H1 (cell line): ENCODE results near the gene LMX1B. TPM values are rescaled to one million over a fixed set of nuclear protein-coding genes. Genes with fewer than 3 reads are reported as not detected.

Source experiments
- SUZ12 ChIP-seq: fragments of 200-600 bp; sonication (generic); IDR thresholded peaks from 2 replicates; pipeline ENCODE4 v1.6.1; 2012; ENCODE audit warnings: mild to moderate bottlenecking, inconsistent platforms, low read length, moderate library complexity, mixed read lengths
- TCF12 ChIP-seq: IDR thresholded peaks from 2 replicates; pipeline ENCODE4 v1.6.1; 2011; ENCODE audit warnings: low read depth, mild to moderate bottlenecking, low read length
- polyA plus RNA-seq, 7 experiments: library from polyadenylated mRNA; depleted of rRNA in 3 of 7; stranded (reverse) in 5 of 7; unstranded in 2 of 7; fragments of >200 nt in 5 of 7; fragments of 200-250 nt in 2 of 7; gene quantifications; 1 replicate in 5 of 7; 2 replicates in 1 of 7; 4 replicates in 1 of 7; pipeline versions ENCODE4 v1.2.1 to v1.2.3, GENCODE V29; 2011 to 2013; ENCODE audit warnings: missing spikeins in 2 of 7, mixed read lengths in 2 of 7
- total RNA-seq: library from RNA; stranded (reverse); fragmentation: NEBNext Ultra II Directional; extraction: Animal tissue kit (Norgen Biotek cat#: 25700); gene quantifications from 2 replicates; pipeline ENCODE4 v1.2.1, GENCODE V29; 2021

LMX1B gene
- total and polyA plus RNA-seq, 2 of the 8 experiments (the other 6 are each of a cell fraction or from before 2014, with no cell fraction given) = 0.09 to 0.37 TPM

GRCh38 chr9:126705767-126706697, 92.3 kb downstream of the LMX1B start (continued):
- TF ChIP-seq SUZ12 (no peak), TCF12 (no peak)
